SU-DHL-6 (cell line): ENCODE results near the gene CREBBP.

Experiments used
- H2AFZ ChIP-seq: fragments of 200-600 bp; sonication (generic); 2 replicates; pipeline ENCODE4 v1.6.1; 2014; ENCODE audit warnings: low read depth, mild to moderate bottlenecking, moderate library complexity, mixed read lengths, antibody characterized with exemption, low read length; ENCODE audit not compliant: severe bottlenecking
- H3F3A ChIP-seq: fragments of 200-600 bp; shearing (Covaris generic); 2 replicates; pipeline ENCODE4 v1.6.0; 2016; ENCODE audit warnings: antibody characterized with exemption, mild to moderate bottlenecking; ENCODE audit not compliant: insufficient read depth
- H3K27ac ChIP-seq: fragments of 200-600 bp; sonication (generic); 2 replicates; pipeline ENCODE4 v1.5.1; 2016; ENCODE audit warnings: low read depth, mild to moderate bottlenecking, low read length, moderate library complexity, mixed read lengths
- H3K27me3 ChIP-seq: fragments of 200-600 bp; sonication (generic), shearing (Covaris generic); 2 replicates; pipeline ENCODE4 v1.6.0; 2014; ENCODE audit warnings: mild to moderate bottlenecking, low read length
- H3K36me3 ChIP-seq: fragments of 200-600 bp; sonication (generic); 2 replicates; pipeline ENCODE4 v1.6.1; 2014; ENCODE audit warnings: mild to moderate bottlenecking, low read length, mixed read lengths
- H3K4me2 ChIP-seq: fragments of 300-600, 200-600 bp; shearing (Covaris generic), sonication (generic); 2 replicates; pipeline ENCODE4 v1.6.0; 2014; ENCODE audit warnings: low read length, low read depth, mild to moderate bottlenecking; ENCODE audit not compliant: poor library complexity, severe bottlenecking
- H3K4me3 ChIP-seq: fragments of 200-600 bp; sonication (generic); 2 replicates; pipeline ENCODE4 v1.5.1; 2014; ENCODE audit warnings: antibody characterized with exemption, low read length, mild to moderate bottlenecking, mixed read lengths; ENCODE audit not compliant: insufficient read depth, poor library complexity, severe bottlenecking
- H3K79me2 ChIP-seq: fragments of 200-600 bp; sonication (generic); 2 replicates; pipeline ENCODE4 v1.6.1; 2014; ENCODE audit warnings: mild to moderate bottlenecking, low read length, moderate library complexity; ENCODE audit not compliant: insufficient read depth
- H3K9ac ChIP-seq: fragments of 200-600 bp; sonication (generic); 2 replicates; pipeline ENCODE4 v1.7.0; 2014; ENCODE audit warnings: mild to moderate bottlenecking, low read length
- H3K9me2 ChIP-seq: fragments of 200-600 bp; sonication (generic); replicated peaks from 2 replicates; pipeline ENCODE4 v1.6.1; 2014; ENCODE audit warnings: low read length; ENCODE audit not compliant: insufficient read depth
- H3K9me3 ChIP-seq: fragments of 200-600 bp; sonication (generic); 2 replicates; pipeline ENCODE4 v1.6.1; 2014; ENCODE audit warnings: low read length, mixed read lengths; ENCODE audit not compliant: insufficient read depth
- H4K20me1 ChIP-seq: fragments of 200-600 bp; sonication (generic); 2 replicates; pipeline ENCODE4 v1.6.1; 2014; ENCODE audit warnings: low read depth, mild to moderate bottlenecking, antibody characterized with exemption, low read length, moderate library complexity, mixed read lengths
- EZH2phosphoT487 ChIP-seq: fragments of 200-600 bp; sonication (generic), shearing (Covaris generic); conservative IDR thresholded peaks from 2 replicates; pipeline ENCODE4 v1.6.1; 2018; ENCODE audit warnings: mild to moderate bottlenecking, antibody characterized with exemption, low read length, moderate library complexity, mixed read lengths
- TF ChIP-seq, protein P1 (sequence below): fragments of 200-600 bp; sonication (generic); IDR thresholded peaks from one replicate; pipeline ENCODE4 v1.5.1; 2017; ENCODE audit warnings: antibody characterized with exemption, mild to moderate bottlenecking, low read length, moderate library complexity; ENCODE audit not compliant: insufficient read depth, poor library complexity, severe bottlenecking

Gene CREBBP

GRCh38 chr16:3755249-3755648 lies 125.3 kb downstream of the CREBBP start:
- H4K20me1 ChIP-seq, result no peaks in the 10 kb centered on the region
- no peaks in the 10 kb centered on the region; the same call in 1 of the 2 replicates for H3K79me2 ChIP-seq
- H3K4me3 ChIP-seq, result no peak overlapping the region
- H3K27me3 ChIP-seq, result no peaks in the 10 kb centered on the region
- no peak for TF ChIP-seq EZH2phosphoT487
- TF ChIP-seq, protein P1, sequence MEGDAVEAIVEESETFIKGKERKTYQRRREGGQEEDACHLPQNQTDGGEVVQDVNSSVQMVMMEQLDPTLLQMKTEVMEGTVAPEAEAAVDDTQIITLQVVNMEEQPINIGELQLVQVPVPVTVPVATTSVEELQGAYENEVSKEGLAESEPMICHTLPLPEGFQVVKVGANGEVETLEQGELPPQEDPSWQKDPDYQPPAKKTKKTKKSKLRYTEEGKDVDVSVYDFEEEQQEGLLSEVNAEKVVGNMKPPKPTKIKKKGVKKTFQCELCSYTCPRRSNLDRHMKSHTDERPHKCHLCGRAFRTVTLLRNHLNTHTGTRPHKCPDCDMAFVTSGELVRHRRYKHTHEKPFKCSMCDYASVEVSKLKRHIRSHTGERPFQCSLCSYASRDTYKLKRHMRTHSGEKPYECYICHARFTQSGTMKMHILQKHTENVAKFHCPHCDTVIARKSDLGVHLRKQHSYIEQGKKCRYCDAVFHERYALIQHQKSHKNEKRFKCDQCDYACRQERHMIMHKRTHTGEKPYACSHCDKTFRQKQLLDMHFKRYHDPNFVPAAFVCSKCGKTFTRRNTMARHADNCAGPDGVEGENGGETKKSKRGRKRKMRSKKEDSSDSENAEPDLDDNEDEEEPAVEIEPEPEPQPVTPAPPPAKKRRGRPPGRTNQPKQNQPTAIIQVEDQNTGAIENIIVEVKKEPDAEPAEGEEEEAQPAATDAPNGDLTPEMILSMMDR, result no peak
- H3K9me2 ChIP-seq, result no peaks in the 10 kb centered on the region
- no peak overlapping the region for H3K4me2 ChIP-seq
- no peak overlapping the region for H3K27ac ChIP-seq
- no peaks in the 10 kb centered on the region; the same call in 1 of the 2 replicates for H3F3A ChIP-seq
- H2AFZ ChIP-seq, result no peak overlapping the region
- no peak overlapping the region for H3K9ac ChIP-seq
- no peaks in the 10 kb centered on the region for H3K9me3 ChIP-seq
- peaks cover 28% of the 10 kb centered on the region; the same call in 1 of the 2 replicates for H3K36me3 ChIP-seq

- H3K4me3 ChIP-seq, result no peak overlapping the region
- TF ChIP-seq, protein P1, result no peak
- no peak for TF ChIP-seq EZH2phosphoT487
- H3K4me2 ChIP-seq, result no peak overlapping the region
- H3K9ac ChIP-seq, result no peak overlapping the region
- no peaks in the 10 kb centered on the region for H3K9me2 ChIP-seq
- no peak overlapping the region for H2AFZ ChIP-seq
- H3K79me2 ChIP-seq, result no peaks in the 10 kb centered on the region; the same call in 1 of the 2 replicates
- peaks cover 30% of the 10 kb centered on the region; the same call in 1 of the 2 replicates for H3K36me3 ChIP-seq
- no peaks in the 10 kb centered on the region; the same call in 1 of the 2 replicates for H3F3A ChIP-seq
- no peaks in the 10 kb centered on the region for H3K9me3 ChIP-seq
- no peaks in the 10 kb centered on the region for H3K27me3 ChIP-seq
- no peaks in the 10 kb centered on the region for H4K20me1 ChIP-seq
- H3K27ac ChIP-seq, result no peak overlapping the region
These were observed 125.7 kb downstream of the CREBBP start for GRCh38 chr16:3754772-3755171.

DNA sequence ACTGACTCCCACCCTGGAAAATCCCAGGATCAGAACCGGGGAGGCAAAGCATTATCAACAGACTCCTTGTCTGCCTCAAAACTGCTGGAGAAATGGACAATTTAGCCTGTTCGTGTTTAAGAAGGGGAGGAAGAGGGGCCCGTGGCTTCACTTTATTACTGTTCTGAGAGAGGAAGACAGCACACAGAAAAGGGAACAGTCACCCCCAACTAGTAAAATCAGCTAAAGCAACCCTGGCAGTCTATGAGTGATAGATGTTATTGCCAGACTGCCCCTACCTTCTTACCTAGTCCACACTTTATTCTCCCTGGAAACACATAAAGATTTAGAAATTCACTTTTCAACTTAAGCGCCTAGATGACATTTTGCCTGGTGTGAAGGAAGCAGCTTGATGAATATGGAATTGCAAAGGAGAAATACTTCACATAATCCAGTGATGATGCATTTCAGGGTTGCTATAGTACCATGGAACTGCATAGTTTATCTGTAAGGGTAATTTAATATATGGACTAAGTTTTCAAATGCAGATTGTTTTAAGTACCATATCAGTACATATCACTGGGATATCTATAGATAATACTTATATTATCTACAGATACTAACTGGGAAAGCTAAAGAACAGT lies 126.3 kb downstream of the CREBBP start:
- no peak for TF ChIP-seq EZH2phosphoT487
- TF ChIP-seq, protein P1, result no peak
- Histone ChIP-seq H3K36me3 (peaks cover 35% of the 10 kb centered on the region; the same call in 1 of the 2 replicates), H2AFZ (no peak overlapping the region), H3K9me2 (no peaks in the 10 kb centered on the region), H3F3A (no peaks in the 10 kb centered on the region; the same call in 1 of the 2 replicates), H3K9ac (no peak overlapping the region), H3K4me3 (no peak overlapping the region), H3K27ac (no peak overlapping the region), H4K20me1 (no peaks in the 10 kb centered on the region; the same call in 1 of the 2 replicates), H3K79me2 (no peaks in the 10 kb centered on the region; the same call in 1 of the 2 replicates), H3K27me3 (no peaks in the 10 kb centered on the region), H3K9me3 (no peaks in the 10 kb centered on the region), H3K4me2 (no peak overlapping the region)
